Stimulated activated CD8-positive, alpha-beta memory T cell treated with anti-CD3 and anti-CD28 coated beads, Interleukin-2, amount 100 ng/mL, for 1 hour (primary cell): ENCODE data around the gene ACTG2.
"Not testable (repeated sequence)": the region's sequence is repeated elsewhere in the genome, so short reads cannot be mapped to it uniquely, and the experiment has no call there.

Experiments used
- DNase-seq, 2 donors: peaks; one replicate each; pipeline ENCODE4 v3.0.0-alpha.2; 2020; ENCODE audit warnings: low read depth in 2 of 2

ACTG2 gene

GRCh38 chr2:73937103-73937885, 44.5 kb downstream of the ACTG2 start:
- DNase-seq, result no peak

GRCh38 chr2:73937899-73938298, 45.1 kb downstream of the ACTG2 start:
- no peak for DNase-seq

DNA sequence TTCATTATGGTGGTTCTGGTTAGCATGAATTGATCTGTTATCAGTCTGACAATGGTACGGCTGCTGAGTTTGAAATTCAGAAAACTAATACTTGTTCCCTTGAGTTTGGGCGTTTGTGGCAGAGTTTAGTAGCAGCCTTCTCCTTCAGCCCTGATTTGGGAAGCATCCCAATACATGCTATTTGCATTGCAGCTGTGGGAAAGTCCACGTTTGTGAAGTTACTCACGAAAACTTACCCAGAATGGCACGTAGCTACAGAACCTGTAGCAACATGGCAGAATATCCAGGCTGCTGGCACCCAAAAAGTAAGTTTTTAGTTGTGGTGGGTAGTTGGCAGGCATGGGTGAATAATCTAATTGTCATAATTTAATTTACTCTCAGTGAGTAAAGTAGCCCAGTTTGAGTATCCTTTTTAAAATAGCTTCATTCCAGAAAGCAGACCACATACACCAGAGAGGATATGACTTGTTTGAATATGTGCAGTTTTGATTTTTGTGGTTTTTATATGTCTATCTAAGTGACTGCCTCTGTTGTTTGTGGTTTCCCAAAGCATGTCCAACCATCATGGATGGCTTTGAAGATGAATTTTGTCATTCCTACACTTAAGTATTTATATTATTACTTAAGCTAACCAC, 46.0 kb downstream of the ACTG2 start:
- no peak for DNase-seq

- DNase-seq, result no peak
Observed at GRCh38 chr2:73939419-73939818, 46.6 kb downstream of the ACTG2 start.

- DNase-seq, result not testable (repeated sequence)
Observed at GRCh38 chr2:73940066-73940465, 47.3 kb downstream of the ACTG2 start.

DNA sequence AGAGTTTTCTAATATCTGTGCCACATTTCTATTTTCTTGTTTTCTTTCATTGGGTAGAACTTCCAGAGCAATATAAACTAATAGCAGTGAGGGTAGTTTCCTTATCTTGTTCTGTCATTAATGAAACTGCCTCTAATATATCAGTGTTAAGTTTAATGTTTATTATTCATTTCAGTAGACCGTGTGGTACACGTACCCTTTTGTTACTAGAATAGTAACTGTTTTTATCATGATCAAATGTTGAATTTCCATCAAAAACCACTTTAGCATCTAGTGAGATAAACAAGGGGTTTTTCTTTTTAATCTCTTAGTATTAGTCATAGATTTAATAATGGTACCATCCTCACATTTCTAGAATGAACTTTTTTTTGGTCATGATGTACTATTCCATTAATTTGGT, 49.9 kb downstream of the ACTG2 start:
- no peak for DNase-seq

- no peak for DNase-seq
Observed at GRCh38 chr2:73944714-73945113, 51.9 kb downstream of the ACTG2 start.

DNA sequence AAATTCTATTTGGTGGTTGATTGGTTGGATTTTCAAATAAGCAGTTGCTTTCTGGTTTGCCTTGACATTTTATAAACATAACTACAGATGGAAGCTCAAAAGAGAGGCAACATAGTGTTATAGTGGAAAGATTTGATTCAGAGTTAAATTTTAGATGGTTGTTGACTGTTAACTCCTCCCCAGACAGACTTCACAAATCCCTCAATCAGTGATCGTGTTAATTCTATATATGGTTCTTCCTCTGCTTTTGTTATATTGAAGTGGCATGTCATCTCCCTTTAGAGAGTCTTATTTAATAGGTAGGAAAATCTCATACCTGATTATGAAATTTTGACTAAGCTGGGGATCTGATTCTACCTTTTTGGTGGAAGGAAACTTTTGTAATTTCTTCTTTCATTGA, 53.4 kb downstream of the ACTG2 start:
- no peak for DNase-seq

DNA sequence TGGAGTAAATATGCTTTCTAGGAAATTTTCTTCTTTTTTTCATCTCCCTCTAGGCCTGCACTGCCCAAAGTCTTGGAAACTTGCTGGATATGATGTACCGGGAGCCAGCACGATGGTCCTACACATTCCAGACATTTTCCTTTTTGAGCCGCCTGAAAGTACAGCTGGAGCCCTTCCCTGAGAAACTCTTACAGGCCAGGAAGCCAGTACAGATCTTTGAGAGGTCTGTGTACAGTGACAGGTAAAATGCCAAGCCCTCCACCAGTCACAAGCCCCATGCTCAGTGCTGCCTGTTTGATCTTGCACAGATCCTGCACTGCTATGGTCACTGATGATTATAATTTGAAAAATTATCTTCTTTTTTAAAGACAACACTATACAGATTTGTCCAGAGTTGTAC, 53.9 kb downstream of the ACTG2 start:
- no peak for DNase-seq

- no peak for DNase-seq
Observed at GRCh38 chr2:73947412-73948018, 54.7 kb downstream of the ACTG2 start.

- no peak for DNase-seq
Observed at GRCh38 chr2:73949802-73950201, 57.0 kb downstream of the ACTG2 start.

GRCh38 chr2:73952499-73953446, 60.0 kb downstream of the ACTG2 start:
- no peak for DNase-seq

- no peak for DNase-seq
Observed at GRCh38 chr2:73956218-73956865, 63.5 kb downstream of the ACTG2 start.

DNA sequence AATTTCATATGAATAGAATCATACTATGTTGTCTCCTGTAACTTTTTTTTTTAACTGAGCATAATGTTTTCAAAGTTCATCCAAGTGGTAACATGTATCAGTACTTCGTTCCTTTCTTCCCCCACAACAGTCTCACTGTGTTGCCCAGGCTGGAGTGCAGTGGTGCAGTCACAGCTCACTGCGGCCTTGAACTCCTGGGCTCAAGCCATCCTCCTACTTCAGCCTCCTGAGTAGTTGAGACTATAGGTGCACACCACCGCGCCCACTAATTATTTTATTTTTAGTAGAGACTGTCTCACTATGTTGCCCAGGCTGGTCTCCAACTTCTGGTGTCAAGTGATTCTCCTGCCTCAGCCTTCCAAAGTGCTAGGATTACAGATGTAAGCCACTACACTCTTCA, 68.5 kb downstream of the ACTG2 start:
- no peak for DNase-seq

- no peak for DNase-seq
Observed at GRCh38 chr2:73961823-73962615, 69.2 kb downstream of the ACTG2 start.

GRCh38 chr2:73962798-73963197, 70.0 kb downstream of the ACTG2 start:
- no peak for DNase-seq

GRCh38 chr2:73963385-73964120, 70.7 kb downstream of the ACTG2 start:
- no peak for DNase-seq

GRCh38 chr2:73964223-73964622, 71.4 kb downstream of the ACTG2 start:
- no peak for DNase-seq

DNA sequence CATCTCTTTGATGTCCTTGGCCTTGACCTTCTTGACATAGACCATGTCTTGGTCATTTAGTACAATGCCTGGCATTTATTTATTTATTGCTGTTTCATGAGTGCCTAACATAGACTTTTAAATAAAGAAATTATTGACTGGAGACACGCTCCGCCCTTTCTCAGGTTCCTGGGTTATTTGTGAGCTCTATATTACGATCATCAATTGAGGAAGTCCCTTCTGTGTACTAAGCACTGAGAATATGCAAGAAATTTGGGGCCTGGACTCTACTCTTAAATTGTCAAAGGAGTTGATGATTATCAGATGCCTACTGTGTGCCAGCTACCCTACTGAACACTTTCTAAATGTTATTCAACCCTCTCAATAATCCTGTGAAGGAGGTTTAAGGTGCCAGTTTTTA, 72.2 kb downstream of the ACTG2 start:
- DNase-seq, result no peak

DNA sequence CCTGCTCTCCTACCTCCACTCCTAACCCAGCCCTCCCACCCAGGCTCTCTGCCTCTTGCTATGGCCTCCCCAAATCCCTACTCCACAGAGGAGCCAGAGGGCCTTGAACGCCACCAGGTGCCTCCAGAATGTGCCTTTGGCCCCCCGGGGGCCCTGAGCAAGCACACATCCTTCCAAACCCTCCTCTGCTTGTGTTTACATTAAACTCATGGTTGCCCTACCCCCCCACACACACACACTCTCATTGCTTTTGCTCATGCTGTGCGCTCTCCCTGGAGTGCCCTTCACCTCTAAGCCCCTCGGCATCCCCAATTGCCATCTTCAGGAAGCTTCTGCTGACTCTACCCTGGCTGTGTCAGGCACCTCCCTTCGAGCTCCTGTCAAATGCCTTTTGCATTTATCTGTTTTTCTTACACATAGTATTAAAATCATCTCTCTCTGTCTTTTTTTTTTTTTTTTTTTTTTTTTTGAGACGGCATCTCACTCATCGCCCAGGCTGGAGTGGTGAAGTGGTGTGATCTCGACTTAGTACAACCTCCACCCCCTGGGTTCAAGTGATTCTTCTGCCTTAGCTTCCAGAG, 75.6 kb downstream of the ACTG2 start:
- no peak for DNase-seq
